Effector CD8-positive, alpha-beta T cell (primary cell): ENCODE data around the gene SIN3A.
A peak's percentile ranks its signal among the peaks of the same experiment; 100 is the strongest.
"Not testable (repeated sequence)": the region's sequence is repeated elsewhere in the genome, so short reads cannot be mapped to it uniquely, and the experiment has no call there.

Source experiments
- DNase-seq: peaks from one replicate; lab custom pipeline; 2025; lab: John Stamatoyannopoulos, UW

Gene SIN3A

GRCh38 chr15:75335705-75336355, 115.7 kb downstream of the SIN3A start, which contains the start of gene COMMD4:
Gene COMMD4 (plus strand): TSS chr15:75336063. CDS start chr15:75336090, 27 bp downstream.
- peak; percentile 60 for DNase-seq

- no peak for DNase-seq
Measured at GRCh38 chr15:75335313-75335704, 116.2 kb downstream of the SIN3A start.

- not testable (repeated sequence) for DNase-seq
Measured at GRCh38 chr15:75333654-75334419, 117.7 kb downstream of the SIN3A start.

GRCh38 chr15:75332093-75332492, 119.4 kb downstream of the SIN3A start:
- not testable (repeated sequence) for DNase-seq

- no peak for DNase-seq
Measured at GRCh38 chr15:75329571-75329970, 121.9 kb downstream of the SIN3A start.

- no peak for DNase-seq
Measured at GRCh38 chr15:75328493-75329314, 122.8 kb downstream of the SIN3A start.

- no peak for DNase-seq
Measured at GRCh38 chr15:75327491-75327890, 124.0 kb downstream of the SIN3A start.

GRCh38 chr15:75327005-75327404, 124.5 kb downstream of the SIN3A start:
- DNase-seq: no peak

GRCh38 chr15:75325922-75326321, 125.6 kb downstream of the SIN3A start:
- no peak for DNase-seq

- no peak for DNase-seq
Measured at GRCh38 chr15:75321711-75322110, 129.8 kb downstream of the SIN3A start.
